D721Med (cell line): ENCODE measurements around the gene VILL.
"Not testable (repeated sequence)": the region's sequence is repeated elsewhere in the genome, so short reads cannot be mapped to it uniquely, and the experiment has no call there.

Source experiments
- DNase-seq: peaks from one replicate; pipeline ENCODE4 v3.0.0; 2011; ENCODE audit warnings: low spot score; ENCODE audit not compliant: insufficient read length
- FAIRE-seq: peaks from 2 replicates; lab custom pipeline; 2011; peaks lifted over from hg19 to GRCh38; lab: Jason Lieb, UNC
- CTCF ChIP-seq: IDR thresholded peaks from 2 replicates; pipeline ENCODE4 v1.5.1; 2012; ENCODE audit warnings: mild to moderate bottlenecking, control low read depth; ENCODE audit not compliant: insufficient read depth; ENCODE audit errors: missing control alignments

The VILL gene

GRCh38 chr3:37985637-37986320 is 4.8 kb upstream of the VILL start:
- no peak for FAIRE-seq
- TF ChIP-seq CTCF = no peak
- DNase-seq = no peak

- TF ChIP-seq CTCF = no peak
- DNase-seq (no peak), FAIRE-seq (no peak)
Measured at GRCh38 chr3:37986479-37987314, 3.9 kb upstream of the VILL start.

- FAIRE-seq = no peak
Measured at GRCh38 chr3:37987315-37987697, 3.3 kb upstream of the VILL start.

GRCh38 chr3:37987751-37988179 is 2.8 kb upstream of the VILL start:
- DNase-seq (no peak), FAIRE-seq (no peak)
- no peak for TF ChIP-seq CTCF

More at GRCh38 chr3:37987315-37987697, 3.3 kb upstream of the VILL start:
- no peak for DNase-seq
- TF ChIP-seq CTCF = no peak

GRCh38 chr3:37988376-37988775 is 2.2 kb upstream of the VILL start:
- FAIRE-seq, DNase-seq: not testable (repeated sequence)

- FAIRE-seq = no peak
- TF ChIP-seq CTCF = no peak
- DNase-seq = no peak
Measured at GRCh38 chr3:37988931-37989525, 1.6 kb upstream of the VILL start.

- FAIRE-seq (no peak), DNase-seq (no peak)
- TF ChIP-seq CTCF = no peak
Measured at GRCh38 chr3:37989821-37990480, 635 bp upstream of the VILL start.
